Ovary (tissue), 3 donors: ENCODE data around the gene CLCN6.
"Not testable (repeated sequence)": the region's sequence is repeated elsewhere in the genome, so short reads cannot be mapped to it uniquely, and the experiment has no call there.

Experiments
- CTCF ChIP-seq, 3 donors: fragments of 450-650 bp in 2 of 3; fragments of 200-600 bp in 1 of 3; IDR thresholded peaks; one replicate each; pipeline versions ENCODE4 v1.5.1 to v1.8.0; 2016 to 2022; ENCODE audit warnings: antibody characterized with exemption in 3 of 3, mild to moderate bottlenecking in 1 of 3
- EP300 ChIP-seq: sonication (generic); formaldehyde crosslinking; IDR thresholded peaks from one replicate; pipeline ENCODE4 v1.6.1; 2017; ENCODE audit warnings: antibody characterized with exemption
- POLR2A ChIP-seq: fragments of 450-650 bp; IDR thresholded peaks from one replicate; pipeline ENCODE4 v1.6.1; 2017; ENCODE audit warnings: antibody characterized with exemption, mild to moderate bottlenecking, moderate library complexity
- donor health status: DM: no; HTN: no; CAD: no.

- not testable (repeated sequence) for TF ChIP-seq POLR2A; CTCF (IDR thresholded peaks at IDR 0.05); EP300
Measured at GRCh38 chr1:11803924-11804665, 1.9 kb upstream of the CLCN6 start.
